ENCODE results near the gene DDX41.

DNA sequence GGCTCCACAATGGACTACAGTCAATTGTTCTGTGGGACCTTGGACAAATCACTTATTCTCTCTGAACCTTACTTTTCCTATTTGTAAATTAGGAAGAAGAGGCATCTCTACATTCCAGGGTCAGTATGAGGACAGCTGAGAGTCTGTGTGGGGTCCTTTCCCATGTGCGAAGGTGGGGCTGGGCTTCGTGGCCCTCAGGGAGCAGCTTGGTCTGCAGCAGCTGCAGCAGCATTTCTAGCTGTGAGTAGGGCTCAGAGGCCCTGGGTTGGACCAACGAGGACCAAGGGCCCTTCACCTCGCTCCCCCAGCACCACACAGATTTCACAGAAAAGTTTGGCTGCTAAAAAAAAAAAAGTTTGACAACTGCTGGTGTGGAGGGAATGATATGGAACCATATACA, 9.4 kb upstream of the DDX41 start:
- TF ChIP-seq POLR2A (IDR thresholded peaks at IDR 0.05; ENCODE audit: low read depth, low read length) (no peak), TAF1 (IDR thresholded peaks at IDR 0.05; ENCODE audit: borderline replicate concordance, low read depth, low read length) (no peak), POLR2AphosphoS5 (IDR thresholded peaks at IDR 0.05; ENCODE audit: low read depth, low read length) (no peak)
